ENCODE data around the gene BUB1.

DNA sequence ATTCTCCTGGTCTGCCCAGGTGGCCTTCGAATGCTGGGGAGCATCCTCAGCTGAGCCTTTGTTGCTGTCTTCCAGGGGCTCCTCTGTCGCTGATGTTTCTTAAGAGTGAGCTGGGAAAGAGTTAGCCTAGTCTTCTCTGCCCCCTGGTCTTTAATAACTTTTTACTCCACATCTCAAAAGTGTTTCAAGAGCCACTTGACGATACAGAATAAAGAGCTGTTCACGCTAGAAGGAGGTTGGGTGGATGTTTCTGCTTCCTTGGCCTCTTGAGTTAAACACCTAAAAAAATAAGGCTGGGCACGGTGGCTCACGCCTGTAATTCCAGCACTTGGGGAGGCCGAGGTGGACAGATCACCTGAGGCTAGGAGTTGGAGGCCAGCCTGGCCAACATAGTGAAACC lies 2.8 kb upstream of the BUB1 start:
- TF ChIP-seq NCOA2 (IDR thresholded peaks at IDR 0.05; ENCODE audit: partially characterized antibody in 2 of 2) (no peak), MYNN (IDR thresholded peaks at IDR 0.05) (no peak), MYNN (CRISPR knock-in tag; IDR thresholded peaks at IDR 0.05) (no peak), ZNF24 (IDR thresholded peaks at IDR 0.05) (no peak), JUND (IDR thresholded peaks at IDR 0.05; ENCODE audit: borderline replicate concordance, low read depth, low read length) (no peak), JUND (tag; IDR thresholded peaks at IDR 0.05; ENCODE audit: borderline replicate concordance, low read depth, low read length) (no peak), CREM (IDR thresholded peaks at IDR 0.05; ENCODE audit: low read depth) (no peak)
- TF ChIP-seq, protein P1, sequence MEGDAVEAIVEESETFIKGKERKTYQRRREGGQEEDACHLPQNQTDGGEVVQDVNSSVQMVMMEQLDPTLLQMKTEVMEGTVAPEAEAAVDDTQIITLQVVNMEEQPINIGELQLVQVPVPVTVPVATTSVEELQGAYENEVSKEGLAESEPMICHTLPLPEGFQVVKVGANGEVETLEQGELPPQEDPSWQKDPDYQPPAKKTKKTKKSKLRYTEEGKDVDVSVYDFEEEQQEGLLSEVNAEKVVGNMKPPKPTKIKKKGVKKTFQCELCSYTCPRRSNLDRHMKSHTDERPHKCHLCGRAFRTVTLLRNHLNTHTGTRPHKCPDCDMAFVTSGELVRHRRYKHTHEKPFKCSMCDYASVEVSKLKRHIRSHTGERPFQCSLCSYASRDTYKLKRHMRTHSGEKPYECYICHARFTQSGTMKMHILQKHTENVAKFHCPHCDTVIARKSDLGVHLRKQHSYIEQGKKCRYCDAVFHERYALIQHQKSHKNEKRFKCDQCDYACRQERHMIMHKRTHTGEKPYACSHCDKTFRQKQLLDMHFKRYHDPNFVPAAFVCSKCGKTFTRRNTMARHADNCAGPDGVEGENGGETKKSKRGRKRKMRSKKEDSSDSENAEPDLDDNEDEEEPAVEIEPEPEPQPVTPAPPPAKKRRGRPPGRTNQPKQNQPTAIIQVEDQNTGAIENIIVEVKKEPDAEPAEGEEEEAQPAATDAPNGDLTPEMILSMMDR (IDR thresholded peaks at IDR 0.05 in 2 of 3, conservative IDR thresholded peaks at IDR 0.05 in 1 of 3; ENCODE audit: insufficient read depth in 2 of 3, low read depth in 1 of 3, low read length in 3 of 3): no peak

Data from K562 (cell line).